Superior temporal gyrus (tissue), 1 donor: Measurements from ENCODE around the gene MEMO1.
"Not testable (repeated sequence)": the region's sequence is repeated elsewhere in the genome, so short reads cannot be mapped to it uniquely, and the experiment has no call there.

Experiments
- DNase-seq: peaks from one replicate; pipeline ENCODE4 v3.0.0-alpha.2; 2016; ENCODE audit errors: extremely low spot score

MEMO1 gene

DNA sequence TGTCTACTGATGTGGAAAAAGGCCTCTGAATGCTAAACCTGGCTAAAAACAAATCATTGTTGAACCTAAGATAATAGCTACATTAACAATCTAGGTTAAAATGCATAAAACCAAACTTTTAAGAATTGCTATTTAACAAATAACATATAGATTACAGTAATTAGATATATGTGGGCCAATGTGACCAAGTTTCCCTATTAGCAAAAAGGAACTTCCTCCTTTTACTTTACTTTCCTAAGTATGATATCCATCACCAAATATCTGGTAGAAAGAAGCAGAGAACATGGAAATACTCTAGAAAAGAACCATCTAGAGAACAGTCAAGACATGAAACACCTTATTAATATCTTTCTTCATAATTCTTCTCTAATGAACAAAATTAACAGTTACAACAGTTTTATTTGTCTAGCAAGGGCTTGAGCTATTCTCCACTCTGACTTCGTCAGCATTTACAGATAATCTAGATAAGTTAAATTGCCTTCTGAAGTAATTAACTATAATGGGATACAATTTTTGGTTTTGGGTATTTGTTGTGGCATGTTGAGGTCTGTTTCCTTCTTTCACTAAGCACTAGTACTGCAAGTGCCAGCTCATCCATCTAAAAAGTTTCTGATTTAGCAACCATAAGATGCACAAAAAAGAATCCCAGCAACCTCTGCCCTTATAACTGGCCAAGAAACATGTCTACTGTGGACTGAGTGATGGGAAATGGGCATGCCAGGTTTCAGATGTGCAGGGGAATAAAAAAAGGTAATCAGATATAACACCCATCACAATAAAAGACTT, 53.3 kb downstream of the MEMO1 start:
- DNase-seq = no peak

DNA sequence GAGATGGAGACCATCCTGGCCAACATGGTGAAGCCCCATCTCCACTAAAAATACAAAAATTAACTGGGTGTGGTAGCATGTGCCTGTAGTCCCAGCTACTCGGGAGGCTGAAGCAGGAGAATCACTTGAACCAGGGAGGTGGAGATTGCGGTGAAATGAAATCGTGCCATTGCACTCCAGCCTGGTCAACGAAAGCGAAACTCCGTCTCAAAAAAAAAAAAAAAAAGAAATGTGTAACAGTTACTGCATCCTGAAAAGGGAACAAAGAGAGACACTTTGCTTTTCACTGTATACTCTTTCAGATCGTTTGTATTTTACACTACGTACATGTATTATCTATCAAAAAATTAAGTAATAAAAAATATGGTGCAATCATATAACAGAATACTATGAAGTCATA, 53.9 kb downstream of the MEMO1 start:
- DNase-seq = not testable (repeated sequence)

DNA sequence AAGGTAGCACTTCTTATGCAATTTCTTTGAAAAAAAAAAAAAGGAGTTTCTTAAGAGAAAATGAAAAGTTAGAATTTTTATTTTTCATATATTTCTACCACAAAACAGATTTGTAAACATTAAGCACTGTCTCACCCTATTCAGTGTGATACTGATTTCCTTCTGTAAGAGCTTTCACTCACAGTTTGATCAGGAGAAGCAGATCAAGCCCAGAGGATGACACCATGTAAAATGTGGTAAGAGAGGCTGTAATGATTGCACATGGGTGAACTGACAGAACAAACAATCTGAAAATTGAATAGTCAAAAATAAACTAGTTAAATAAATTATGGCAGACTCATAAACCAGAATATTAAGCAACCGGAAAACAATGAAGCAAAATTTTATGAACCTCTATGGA, 54.5 kb downstream of the MEMO1 start:
- no peak for DNase-seq

DNA sequence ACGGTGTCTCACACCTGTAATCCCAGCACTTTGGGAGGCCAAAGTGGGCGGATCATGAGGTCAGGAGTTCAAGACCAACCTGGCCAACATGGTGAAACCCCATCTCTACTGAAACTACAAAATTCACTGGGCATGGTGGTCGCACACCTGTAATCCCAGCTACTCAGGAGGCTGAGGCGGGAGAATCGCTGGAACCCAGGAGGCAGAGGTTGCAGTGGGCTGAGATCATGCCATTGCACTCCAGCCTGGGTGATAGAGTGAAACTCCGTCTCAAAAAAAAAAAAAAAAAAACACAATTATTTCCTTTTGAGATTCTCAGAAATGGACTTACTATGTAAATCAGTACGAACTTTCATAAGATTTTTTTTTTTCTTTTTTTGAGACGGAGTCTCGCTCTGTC, 57.7 kb downstream of the MEMO1 start:
- not testable (repeated sequence) for DNase-seq

DNA sequence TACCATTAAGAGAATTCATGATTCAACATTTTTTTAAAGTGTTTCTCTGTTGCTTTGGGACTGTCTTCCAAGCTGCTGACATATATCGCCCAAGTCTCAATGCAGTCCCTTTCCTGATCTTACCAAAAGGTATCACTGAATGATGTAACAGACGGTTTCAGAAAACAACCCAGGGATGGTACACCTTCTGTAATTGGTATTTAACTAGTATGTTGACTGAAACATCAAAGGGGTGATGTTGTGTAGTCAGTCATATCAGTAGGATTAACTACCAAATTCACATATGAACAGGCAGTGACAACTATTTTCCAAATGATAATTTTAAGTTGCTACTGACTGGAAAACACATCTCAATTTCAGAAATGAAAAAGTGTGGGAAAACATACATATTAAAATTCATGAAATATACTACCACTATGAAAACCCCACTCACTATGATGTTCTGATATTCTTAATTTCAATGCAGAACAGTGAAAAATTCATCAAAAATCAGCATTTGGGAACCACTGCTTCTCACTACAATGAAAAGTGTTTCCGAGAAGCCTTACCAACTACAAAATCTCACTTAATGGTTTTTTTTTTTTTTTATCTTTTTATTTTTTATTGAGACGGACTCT, 59.8 kb downstream of the MEMO1 start:
- DNase-seq = no peak

DNA sequence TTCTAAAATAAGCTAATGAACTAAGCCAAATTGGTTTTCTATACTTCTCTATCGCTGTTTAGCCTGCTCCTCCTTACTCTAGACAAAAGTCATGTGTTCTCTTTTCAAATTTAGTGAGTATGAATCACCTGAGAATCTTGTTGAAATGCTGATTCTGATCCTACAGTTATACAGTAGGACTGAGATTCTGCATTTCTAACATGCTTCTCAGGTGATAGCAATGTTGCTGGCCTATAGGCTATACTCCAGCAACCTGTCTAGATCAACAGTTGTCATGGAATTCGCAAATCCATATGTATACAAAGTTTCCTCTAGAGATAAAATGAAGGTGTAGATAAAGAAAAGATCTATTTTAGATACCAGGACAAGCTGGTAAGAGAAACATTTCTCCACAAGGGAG, 62.9 kb downstream of the MEMO1 start:
- no peak for DNase-seq

DNA sequence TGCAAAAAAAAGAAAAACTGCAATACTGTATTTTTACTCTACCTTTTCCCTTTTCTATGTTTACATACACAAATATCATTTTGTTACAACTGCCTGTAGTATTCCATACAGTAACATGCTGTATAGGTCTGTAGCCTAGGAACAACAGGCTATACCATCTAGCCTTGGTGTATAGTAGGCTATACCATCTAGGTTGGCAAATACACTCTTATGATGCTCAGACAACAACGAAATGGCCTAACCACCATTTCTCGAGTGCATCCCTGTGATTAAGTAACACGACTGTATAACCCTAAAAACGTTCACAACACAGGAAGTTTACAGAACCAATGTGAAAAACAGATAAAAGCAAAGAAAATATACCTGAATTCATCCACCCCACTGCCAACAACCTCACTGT, 64.0 kb downstream of the MEMO1 start:
- no peak for DNase-seq

DNA sequence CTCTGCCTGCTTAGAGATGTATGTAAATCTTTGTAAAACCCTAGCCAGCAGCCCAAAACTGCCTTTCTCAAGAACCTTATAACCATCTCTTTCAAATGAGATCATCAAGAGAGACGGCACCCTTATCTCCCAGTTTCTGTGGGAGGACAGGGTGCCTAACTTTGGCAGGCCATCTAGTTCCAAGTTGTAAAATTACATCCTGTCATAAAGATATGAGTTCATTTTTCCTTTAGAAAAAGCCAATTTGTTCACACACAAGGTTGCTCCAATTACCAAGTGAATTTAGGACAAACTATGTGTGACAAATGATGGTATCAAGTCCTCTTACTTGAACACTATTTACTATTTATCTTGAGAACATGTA, 65.3 kb downstream of the MEMO1 start:
- peak; percentile 21 for DNase-seq

DNA sequence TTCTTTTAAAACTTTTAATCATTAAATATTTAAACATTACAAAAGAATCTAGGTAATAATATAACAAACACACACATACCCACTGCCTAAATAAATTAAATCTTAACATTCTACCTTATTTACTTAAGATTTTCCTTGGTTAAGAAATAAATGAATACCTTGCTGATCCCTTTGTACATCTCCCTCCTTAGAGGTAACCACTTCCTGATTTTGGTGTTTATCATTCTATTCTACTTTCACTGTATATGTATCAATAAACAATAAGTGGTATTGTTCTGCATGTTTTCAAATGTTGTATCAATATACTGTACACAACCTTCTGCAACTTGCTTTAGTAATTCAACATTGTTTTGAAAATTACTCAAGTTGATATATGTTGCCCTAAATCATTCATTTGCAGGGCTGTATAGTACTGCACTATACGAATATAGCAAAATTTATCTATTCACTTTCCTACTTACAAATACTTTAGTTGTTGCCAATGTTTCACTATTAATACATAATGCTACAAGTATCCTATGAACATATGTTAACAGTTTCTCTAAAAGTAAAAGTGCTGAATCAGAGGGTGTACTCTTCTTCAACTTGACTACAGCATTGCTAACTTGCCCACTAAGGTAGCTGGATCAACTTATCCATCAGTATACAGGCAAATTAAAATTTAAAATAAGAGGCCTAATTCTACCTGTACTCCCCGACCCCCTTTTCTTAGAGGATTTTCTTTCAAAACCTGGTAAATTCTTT, 65.8 kb downstream of the MEMO1 start:
- DNase-seq = no peak

DNA sequence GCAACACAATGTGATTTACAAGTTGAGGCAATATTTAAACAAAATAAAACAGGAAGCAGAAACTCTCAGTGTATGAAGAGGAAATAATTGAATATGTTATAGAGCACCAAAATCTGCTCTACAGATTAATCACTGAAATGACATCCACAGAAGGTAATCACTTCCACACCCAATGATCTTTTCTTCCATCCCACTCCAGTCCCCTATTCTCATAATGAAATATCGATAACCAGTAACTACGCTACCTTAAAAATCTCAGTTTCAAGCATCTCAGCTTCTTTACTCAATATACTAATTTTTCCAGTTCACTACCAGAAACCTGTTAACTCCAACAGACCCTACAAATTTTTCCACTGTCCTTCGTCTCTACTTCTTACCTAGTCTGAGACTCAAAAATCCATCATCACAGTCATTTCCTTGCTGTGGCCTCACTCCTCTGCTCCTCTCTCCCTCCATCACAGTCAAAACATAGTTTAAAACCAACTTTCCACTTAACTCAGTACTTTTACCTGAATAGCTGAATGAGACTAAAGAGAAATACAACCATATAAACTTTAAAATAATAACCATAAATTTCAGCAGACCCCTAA, 67.1 kb downstream of the MEMO1 start:
- DNase-seq = no peak

DNA sequence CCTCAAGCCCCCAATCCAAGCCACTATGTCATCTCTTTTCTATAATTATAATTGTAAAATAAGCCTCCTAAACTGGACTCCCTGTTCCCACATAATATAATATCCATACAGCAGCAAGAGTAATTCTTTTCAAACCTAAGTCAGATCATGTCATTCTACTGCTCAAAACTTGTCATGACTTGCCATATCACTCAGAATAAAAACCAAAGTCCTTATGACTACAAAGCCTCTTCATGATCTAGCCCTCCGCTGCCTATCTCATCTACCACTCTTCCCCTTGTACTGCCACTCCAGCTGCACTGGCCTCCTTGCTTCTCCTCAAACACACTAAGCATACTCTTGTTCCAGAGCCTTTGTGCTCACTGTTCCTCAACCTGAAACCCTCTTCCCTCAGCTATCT, 69.9 kb downstream of the MEMO1 start:
- no peak for DNase-seq

DNA sequence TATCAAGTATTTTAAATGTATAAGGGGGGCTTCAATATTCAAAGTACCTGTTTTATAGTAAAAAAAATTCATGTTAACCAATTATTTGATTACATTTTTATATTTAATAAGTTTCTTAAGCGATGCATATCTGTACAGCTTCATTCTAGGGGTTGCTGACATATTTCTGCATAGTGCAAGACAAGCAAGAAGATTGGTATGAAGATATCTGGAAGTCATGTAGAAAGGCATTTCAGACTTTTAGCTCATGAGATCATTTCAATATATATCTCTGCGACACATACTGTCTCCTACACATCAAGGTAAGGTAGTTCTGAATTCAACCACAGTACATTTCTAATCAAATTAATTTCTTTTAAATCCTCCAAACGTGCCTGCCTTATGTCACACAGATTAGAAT, 73.1 kb downstream of the MEMO1 start:
- no peak for DNase-seq

DNA sequence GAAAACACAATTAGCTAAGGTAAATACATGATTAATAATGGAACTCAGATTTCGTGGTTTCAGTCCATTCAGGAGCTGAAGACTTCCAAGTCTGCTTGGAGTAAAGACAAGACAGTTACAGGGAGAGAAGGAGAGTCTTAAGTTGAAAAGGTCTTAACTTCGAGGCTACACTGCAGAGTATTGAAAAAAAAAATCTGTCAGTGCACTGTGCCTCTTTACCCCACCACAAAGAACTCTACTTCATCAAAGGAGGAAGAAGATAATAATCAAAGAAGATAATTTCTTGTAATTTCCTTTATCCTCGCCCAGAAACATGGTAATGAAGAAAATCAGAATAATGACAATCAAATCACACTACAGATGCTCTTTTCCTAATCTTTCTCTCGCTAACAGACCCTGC, 75.4 kb downstream of the MEMO1 start:
- DNase-seq = no peak

DNA sequence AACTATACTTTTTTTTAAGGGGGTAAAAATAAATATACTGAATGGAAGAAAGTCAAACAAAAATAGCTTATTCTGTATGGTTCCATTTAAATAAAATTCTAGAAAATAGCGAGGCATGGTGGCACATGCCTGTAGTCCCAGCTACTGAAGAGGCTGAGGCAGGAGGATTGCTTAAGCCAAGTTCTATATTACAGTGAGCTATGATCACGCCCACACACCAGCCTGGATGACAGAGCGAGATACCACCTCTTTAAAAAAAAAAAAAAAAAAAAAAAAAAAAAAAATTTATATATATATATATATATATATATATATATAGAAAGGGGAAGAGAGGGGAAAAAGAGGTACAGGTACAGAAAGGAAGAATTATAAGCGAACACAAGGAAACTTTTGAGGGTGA, 77.7 kb downstream of the MEMO1 start:
- no peak for DNase-seq

DNA sequence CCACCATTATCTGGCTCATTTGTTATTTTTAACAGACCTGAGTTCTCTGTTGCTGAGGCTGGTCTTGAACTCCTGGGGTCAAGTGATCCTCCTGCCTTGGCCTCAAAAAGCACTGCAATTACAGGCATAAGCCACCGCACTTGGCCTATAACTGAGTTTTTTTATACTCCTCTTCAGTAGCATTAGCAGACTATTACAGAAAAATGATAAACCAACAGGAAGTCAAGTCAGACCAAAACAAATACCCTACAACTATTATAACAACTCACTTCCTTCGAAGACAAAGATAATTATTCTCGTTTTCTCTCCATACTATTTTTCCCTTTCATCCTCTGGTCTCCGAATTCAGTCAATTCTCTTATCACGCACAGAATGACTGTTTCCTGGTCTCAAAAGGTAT, 78.2 kb downstream of the MEMO1 start:
- DNase-seq = no peak

DNA sequence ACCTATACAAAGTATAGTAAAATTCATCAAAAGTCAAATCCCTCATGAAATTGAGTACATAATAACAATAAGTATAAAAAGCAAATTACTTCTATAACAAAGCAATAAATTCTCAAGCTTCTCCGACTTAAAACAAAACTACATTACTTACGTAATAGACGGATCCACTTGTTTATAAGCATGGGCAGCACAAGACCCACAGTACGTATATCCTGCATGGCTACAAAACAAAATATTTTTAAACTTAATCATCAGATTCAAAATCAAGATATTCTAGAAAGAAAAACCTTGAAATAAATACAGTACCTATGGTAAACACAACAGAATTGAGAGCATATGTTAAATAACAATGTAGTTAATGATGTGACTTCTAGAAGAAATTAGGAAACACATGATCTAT, 78.9 kb downstream of the MEMO1 start:
- DNase-seq = no peak

DNA sequence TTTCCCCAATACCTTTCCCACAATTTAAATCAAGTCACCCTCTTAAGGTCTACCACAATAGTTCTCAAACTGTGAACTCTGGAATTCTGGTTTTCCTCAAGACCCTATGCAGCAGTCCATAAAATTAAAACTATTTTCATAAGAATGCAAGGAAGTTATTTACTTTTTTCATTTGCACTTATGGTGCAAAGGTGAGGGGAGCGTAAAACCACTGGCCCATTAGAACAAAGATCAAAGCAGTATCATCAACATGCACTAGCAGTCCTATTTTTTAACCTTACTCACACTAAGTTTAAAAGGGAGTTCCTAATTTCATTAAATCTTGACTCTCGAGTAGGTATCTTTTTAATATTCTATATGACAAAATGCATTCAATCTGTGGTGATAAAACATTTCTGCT, 85.3 kb downstream of the MEMO1 start:
- DNase-seq = no peak

DNA sequence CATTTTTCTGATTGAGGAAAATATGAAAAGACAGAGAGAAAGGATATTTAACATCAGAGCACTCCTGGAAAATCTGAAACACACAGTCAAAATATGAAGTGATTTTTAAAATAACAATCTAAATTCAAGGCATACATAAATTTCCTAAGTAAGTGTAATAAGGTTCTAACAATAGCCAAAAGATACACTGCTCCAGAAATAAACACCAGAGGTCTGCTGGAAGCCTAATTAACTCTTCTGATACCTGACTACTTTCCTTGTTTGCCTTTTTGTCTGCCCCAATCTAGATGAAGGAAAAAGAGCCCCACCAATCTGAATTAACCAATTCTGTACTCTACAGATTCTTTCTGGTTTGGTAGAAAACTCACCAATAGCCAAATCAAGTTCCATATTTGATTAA, 87.1 kb downstream of the MEMO1 start:
- DNase-seq = no peak

DNA sequence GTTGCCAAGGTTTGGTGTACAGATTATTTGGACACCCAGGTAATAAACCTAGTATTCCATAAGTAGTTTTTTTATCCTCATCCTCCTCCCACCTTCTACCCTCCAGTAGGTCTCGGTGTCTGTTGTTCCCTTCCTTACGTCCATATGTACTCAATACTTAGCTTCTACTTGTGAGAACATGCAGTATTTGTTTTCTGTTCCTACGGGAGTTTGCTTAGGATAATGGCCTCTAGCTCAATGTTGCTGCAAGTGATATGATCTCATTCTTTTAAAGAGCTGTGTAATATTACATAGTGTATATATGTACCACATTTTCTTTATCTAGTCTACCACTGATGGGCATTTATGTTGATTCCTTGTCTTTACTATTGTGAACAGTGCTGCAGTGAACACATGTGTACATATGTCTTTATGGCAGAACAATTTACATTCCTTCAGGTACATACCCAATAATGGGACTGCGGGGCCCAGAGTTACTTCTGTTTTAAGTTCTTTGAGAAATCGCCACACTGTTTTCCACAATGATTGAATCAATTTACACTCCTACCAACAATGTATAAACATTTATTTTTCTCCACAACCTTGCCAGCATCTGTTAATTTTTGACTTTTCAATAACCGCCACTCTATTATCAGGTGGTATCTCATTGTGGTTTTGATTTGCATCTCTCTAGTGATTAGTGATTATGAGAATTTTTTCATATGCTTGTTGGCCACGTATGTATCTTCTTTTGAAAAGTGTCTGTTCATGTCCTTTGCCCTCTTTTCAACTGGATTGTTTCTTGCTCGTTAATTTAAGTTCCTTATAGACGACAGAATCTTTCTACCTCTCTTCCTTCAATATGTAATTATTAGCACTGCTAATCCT, 88.0 kb downstream of the MEMO1 start:
- no peak for DNase-seq

DNA sequence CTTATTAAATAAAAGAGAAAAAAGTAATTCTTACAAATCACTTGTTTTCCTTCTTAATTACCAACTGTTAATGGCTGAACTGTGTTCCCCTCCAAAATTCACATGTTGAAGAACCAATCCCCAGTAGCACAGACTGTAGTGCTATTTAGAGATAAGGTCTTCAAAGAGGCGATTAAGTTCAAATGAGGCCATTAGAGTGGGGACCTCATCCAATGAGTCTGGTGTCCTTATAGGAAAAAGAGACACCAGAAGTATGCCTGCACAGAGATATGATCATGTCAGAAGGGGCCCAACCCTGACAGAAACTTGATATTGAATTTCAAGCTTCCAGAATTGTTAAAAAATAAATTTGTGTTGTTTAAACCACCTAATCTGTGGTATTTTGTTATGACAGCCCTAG, 89.8 kb downstream of the MEMO1 start:
- no peak for DNase-seq

DNA sequence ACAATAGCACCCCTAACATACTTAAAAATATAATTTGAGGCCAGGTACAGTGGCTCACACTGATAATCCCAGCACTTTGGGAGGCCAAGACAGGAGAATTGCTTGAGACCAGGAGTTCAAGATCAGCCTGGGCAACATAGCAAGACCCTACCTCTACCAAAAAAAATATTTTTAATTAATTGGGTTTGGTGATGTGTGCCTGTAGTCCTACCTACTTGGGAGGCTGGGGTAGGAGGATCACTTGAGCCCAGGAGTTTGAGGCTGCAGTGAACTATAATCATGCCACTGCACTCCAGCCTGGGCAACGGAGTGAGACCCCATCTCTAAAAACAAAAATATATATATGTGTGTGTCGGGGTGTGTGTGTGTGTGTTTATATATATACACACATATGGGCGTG, 91.3 kb downstream of the MEMO1 start:
- no peak for DNase-seq

DNA sequence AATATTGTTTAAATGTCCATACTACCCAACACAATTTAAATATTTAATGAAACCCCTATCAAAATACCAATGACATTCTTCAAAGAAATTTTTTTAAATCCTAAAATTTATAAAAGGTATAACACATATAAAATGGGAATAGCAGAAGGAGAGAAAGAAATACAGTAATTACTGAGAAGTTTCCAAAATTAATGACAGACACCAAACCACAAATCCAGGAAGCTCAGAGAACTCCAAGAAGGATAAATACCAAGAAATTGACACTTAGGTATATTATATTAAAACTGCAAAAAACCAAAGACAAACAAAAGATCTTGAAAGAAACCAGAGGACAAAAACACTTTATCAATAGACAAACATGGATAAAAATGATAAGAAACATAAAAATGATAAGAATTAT, 101.1 kb downstream of the MEMO1 start:
- no peak for DNase-seq
